ENCODE results near the gene CCT8.
A peak's percentile ranks its signal among the peaks of the same experiment; 100 is the strongest.

The CCT8 gene, protein sequence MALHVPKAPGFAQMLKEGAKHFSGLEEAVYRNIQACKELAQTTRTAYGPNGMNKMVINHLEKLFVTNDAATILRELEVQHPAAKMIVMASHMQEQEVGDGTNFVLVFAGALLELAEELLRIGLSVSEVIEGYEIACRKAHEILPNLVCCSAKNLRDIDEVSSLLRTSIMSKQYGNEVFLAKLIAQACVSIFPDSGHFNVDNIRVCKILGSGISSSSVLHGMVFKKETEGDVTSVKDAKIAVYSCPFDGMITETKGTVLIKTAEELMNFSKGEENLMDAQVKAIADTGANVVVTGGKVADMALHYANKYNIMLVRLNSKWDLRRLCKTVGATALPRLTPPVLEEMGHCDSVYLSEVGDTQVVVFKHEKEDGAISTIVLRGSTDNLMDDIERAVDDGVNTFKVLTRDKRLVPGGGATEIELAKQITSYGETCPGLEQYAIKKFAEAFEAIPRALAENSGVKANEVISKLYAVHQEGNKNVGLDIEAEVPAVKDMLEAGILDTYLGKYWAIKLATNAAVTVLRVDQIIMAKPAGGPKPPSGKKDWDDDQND

DNA sequence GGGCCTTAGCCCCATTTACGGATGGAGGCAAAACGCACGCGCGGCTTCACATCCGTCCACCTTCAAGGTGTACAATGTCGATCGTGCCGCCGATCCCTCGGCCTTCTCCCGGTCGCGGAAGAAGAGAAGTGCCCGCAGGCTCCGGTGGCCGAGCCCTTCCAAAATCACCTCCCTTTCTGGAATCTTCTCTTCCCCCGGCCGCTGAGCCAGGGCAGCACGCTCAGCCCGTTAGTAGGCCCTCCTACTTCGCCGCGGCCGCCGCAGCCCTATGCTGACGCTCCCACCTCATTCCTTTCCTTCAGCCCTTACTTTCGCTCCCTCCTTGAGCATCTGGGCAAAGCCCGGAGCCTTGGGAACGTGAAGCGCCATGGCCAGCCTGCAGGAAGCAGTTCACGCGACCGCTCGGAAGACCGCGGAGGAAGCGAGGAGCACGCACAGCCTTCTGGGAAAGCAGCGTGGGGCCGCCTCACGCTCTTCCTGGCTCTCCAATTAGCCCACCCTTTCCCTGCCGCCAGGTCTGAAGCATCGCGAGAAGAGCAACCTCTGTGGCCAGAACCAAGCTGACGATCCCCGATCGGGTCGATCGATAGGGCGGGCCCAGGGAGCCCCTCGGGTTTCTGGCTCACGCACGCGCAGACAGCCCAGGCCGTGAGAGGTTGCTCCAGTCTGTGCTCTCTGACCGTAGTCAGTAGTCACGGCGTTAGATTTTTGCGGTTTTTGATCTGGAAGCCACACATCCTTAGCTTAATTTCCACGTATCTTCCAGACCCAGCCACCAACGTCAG, at the start of gene CCT8:
Gene CCT8, minus strand, starts transcription at position 427 of the 785 bp plus-strand sequence. Its CDS starts 58 bp downstream, at position 369.
- DNase-seq (ENCODE audit: low spot score) = peak; percentile 95
- in situ Hi-C loops (cut with MboI; ENCODE audit: low pct_unique_long_range_greater_than_20kb, low sequenced_read_pairs, unreplicated experiment) = no loop called here
- TF ChIP-seq, protein P1, sequence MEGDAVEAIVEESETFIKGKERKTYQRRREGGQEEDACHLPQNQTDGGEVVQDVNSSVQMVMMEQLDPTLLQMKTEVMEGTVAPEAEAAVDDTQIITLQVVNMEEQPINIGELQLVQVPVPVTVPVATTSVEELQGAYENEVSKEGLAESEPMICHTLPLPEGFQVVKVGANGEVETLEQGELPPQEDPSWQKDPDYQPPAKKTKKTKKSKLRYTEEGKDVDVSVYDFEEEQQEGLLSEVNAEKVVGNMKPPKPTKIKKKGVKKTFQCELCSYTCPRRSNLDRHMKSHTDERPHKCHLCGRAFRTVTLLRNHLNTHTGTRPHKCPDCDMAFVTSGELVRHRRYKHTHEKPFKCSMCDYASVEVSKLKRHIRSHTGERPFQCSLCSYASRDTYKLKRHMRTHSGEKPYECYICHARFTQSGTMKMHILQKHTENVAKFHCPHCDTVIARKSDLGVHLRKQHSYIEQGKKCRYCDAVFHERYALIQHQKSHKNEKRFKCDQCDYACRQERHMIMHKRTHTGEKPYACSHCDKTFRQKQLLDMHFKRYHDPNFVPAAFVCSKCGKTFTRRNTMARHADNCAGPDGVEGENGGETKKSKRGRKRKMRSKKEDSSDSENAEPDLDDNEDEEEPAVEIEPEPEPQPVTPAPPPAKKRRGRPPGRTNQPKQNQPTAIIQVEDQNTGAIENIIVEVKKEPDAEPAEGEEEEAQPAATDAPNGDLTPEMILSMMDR (IDR thresholded peaks at IDR 0.05; ENCODE audit: extremely low read depth, insufficient read depth, missing control alignments) = no peak

DNA sequence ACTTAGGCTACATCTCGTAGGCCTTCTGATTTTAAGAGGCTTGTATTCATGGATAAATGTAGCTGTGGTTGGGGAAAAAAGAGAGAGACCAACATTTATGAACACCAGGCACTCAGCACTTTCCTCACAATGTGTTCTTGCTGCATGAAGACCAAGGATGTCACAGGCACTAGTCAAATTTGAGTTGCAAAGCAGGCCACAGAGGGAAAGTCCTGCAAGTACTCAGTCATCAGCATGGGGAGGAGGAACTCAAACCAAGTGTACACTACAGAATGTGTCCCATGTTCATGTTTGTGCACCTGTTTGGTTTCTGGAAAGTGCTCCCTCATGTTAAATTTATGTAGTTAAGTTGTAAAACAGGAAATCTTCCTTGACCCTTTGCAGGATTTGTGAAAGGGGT, 48.3 kb upstream of the CCT8 start:
- TF ChIP-seq, protein P1 (IDR thresholded peaks at IDR 0.05; ENCODE audit: extremely low read depth, insufficient read depth, missing control alignments) = no peak
- peak; percentile 37 for DNase-seq (ENCODE audit: low spot score)
- in situ Hi-C loops (cut with MboI; ENCODE audit: low pct_unique_long_range_greater_than_20kb, low sequenced_read_pairs, unreplicated experiment) = loop anchor here (25.0 kb wide), 1 partner anchor 716 kb away; no protein-coding TSS in a partner anchor

DNA sequence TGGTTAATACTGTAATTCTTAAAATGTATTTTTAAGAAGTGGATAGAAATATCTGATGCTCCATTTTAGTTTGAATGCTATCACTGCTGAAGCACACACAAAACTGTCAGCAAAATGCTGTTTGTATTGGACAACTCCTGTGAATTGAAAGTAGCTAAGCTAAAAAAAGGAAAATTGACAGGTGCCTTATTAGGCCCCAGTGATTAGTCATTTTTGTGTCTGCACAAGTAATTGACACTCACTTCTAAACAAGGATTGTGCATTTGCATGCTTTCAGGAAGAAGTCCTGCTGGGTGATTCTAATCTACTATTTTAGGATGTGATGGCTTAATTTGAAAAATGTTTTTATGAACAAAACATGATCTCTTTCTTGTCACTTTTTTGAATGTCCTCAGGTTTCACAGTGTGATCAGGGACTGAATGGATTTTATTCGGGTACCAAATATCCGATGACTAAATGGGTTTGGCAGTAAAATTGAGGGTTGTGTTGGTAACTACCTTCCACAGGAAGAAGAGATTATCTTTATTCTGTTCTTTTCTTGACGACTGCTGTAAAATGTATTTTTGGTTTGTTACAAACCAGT, 44.0 kb upstream of the CCT8 start:
- TF ChIP-seq, protein P1 (IDR thresholded peaks at IDR 0.05; ENCODE audit: extremely low read depth, insufficient read depth, missing control alignments) = no peak
- in situ Hi-C loops (cut with MboI; ENCODE audit: low pct_unique_long_range_greater_than_20kb, low sequenced_read_pairs, unreplicated experiment) = loop anchor here (25.0 kb wide), 1 partner anchor 720 kb away; no protein-coding TSS in a partner anchor
- DNase-seq (ENCODE audit: low spot score) = peak; percentile 33

DNA sequence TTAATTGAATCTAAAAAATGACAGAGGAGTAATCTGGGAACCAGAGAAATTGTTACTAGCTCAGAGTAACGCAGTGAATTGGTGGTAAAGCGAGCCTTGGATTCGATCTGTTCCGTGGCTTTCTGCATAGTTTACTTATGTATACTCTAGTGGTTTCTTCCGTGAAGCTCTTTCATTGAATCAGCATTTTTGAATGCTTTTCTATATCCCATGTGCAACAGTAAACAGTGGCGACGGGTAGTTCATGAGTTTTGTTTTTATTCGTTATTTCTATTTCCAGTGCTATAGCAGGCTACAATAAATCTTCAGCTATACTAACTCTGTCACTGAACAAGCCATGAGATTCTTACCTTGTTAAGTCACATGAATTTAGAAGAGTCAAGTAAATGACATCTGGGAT, 42.5 kb upstream of the CCT8 start:
- no peak for DNase-seq (ENCODE audit: low spot score)
- in situ Hi-C loops (cut with MboI; ENCODE audit: low pct_unique_long_range_greater_than_20kb, low sequenced_read_pairs, unreplicated experiment) = loop anchor here (25.0 kb wide), 1 partner anchor 721 kb away; no protein-coding TSS in a partner anchor
- TF ChIP-seq, protein P1 (IDR thresholded peaks at IDR 0.05; ENCODE audit: extremely low read depth, insufficient read depth, missing control alignments) = no peak

DNA sequence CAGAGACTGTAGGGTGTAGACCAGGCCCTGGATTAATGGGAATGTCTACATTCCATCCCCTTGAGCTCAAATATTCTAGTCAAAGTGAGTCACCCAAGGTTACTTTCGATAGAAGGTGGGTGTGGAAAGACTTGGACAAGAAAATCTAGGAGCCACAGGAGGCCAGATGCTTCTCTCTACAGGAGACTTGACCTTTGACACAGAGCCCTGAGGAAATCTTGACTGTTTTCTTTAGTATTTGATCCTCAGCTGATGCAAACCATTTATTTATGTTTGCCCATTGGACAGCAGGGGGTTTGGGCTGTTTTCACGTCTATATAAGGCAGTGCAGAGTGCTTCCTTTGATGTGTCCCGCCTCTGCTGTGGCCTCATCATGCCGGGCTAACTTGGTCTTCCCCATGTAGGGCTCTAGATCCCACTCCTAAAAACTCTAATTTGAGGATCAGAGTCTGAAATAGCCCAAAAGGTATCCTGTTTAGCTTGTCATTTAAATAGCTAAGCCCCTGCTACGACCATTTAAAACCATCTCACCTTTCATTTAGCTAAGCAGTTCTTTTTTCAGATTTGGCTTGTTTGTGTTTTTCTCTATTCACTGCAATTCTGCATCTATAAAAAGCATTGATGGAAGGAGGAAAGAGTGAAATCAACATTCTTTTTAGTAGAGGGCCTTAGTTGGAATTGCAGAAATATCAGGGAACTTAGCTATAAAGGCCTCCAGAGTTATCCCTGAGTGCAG, 41.5 kb upstream of the CCT8 start:
- TF ChIP-seq, protein P1 (IDR thresholded peaks at IDR 0.05; ENCODE audit: extremely low read depth, insufficient read depth, missing control alignments) = no peak
- DNase-seq (ENCODE audit: low spot score) = no peak
- in situ Hi-C loops (cut with MboI; ENCODE audit: low pct_unique_long_range_greater_than_20kb, low sequenced_read_pairs, unreplicated experiment) = loop anchor here (25.0 kb wide), 1 partner anchor 722 kb away; no protein-coding TSS in a partner anchor
